HG03196 (cell line): ENCODE measurements around the gene GTF2H4.
"Not testable (repeated sequence)": the region's sequence is repeated elsewhere in the genome, so short reads cannot be mapped to it uniquely, and the experiment has no call there.

ENCODE experiments used
- ATAC-seq: cut with Tn5 transposase; IDR thresholded peaks from one replicate; pipeline ENCODE4 v1.9.1; 2021; ENCODE audit not compliant: unreplicated experiment

GTF2H4 gene

GRCh38 chr6:30917487-30917886, 9.5 kb downstream of the GTF2H4 start:
- no peak for ATAC-seq

GRCh38 chr6:30918670-30919069, 10.7 kb downstream of the GTF2H4 start:
- ATAC-seq, result no peak

- no peak for ATAC-seq
These were observed 14.4 kb downstream of the GTF2H4 start for GRCh38 chr6:30922447-30922852.

- not testable (repeated sequence) for ATAC-seq
These were observed 16.1 kb downstream of the GTF2H4 start for GRCh38 chr6:30924040-30924627.

GRCh38 chr6:30926644-30927043, 18.6 kb downstream of the GTF2H4 start:
- ATAC-seq, result no peak

GRCh38 chr6:30927080-30927479, 19.1 kb downstream of the GTF2H4 start:
- ATAC-seq, result not testable (repeated sequence)

GRCh38 chr6:30928677-30929076, 20.7 kb downstream of the GTF2H4 start:
- ATAC-seq, result no peak

- ATAC-seq, result no peak
These were observed 22.5 kb downstream of the GTF2H4 start for GRCh38 chr6:30930506-30930905.

- no peak for ATAC-seq
These were observed 23.3 kb downstream of the GTF2H4 start for GRCh38 chr6:30931272-30931671.

GRCh38 chr6:30931969-30932645, 24.1 kb downstream of the GTF2H4 start, which contains the start of gene SFTA2:
Gene SFTA2 (minus strand): TSS chr6:30932170. CDS start chr6:30932096, 74 bp downstream.
- ATAC-seq, result no peak

GRCh38 chr6:30932665-30933365, 24.8 kb downstream of the GTF2H4 start:
- ATAC-seq, result no peak

GRCh38 chr6:30935018-30935417, 27.0 kb downstream of the GTF2H4 start:
- ATAC-seq, result no peak

GRCh38 chr6:30937265-30937664, 29.3 kb downstream of the GTF2H4 start:
- ATAC-seq, result no peak

- no peak for ATAC-seq
These were observed 30.7 kb downstream of the GTF2H4 start for GRCh38 chr6:30938730-30939129.

- no peak for ATAC-seq
These were observed 31.5 kb downstream of the GTF2H4 start for GRCh38 chr6:30939473-30939872.

GRCh38 chr6:30940361-30940986, 32.5 kb downstream of the GTF2H4 start, which contains the start of gene MUCL3:
Gene MUCL3 (plus strand): TSS chr6:30940973. CDS start chr6:30941000, 27 bp downstream.
- ATAC-seq, result no peak

- no peak for ATAC-seq
These were observed 34.5 kb downstream of the GTF2H4 start for GRCh38 chr6:30942338-30943060.

- no peak for ATAC-seq
These were observed 36.0 kb downstream of the GTF2H4 start for GRCh38 chr6:30944051-30944450.

- ATAC-seq, result no peak
These were observed 37.3 kb downstream of the GTF2H4 start for GRCh38 chr6:30945281-30945680.

GRCh38 chr6:30947231-30947630, 39.2 kb downstream of the GTF2H4 start:
- no peak for ATAC-seq

GRCh38 chr6:30948811-30949210, 40.8 kb downstream of the GTF2H4 start:
- no peak for ATAC-seq
